Naive thymus-derived CD4-positive, alpha-beta T cell (primary cell): Measurements from ENCODE around the gene CADM3. TPM values are rescaled to one million over a fixed set of nuclear protein-coding genes. Genes with fewer than 3 reads are reported as not detected.

ENCODE experiments used
- ATAC-seq: fragments of 150-1000 bp; cut with Tn5 transposase; 2 replicates; pipeline ENCODE4 v1.10.0; 2021; ENCODE audit warnings: mild to moderate bottlenecking, moderate library complexity
- CTCF ChIA-PET: fragments of 350-600 bp; sonication (Branson Sonifier 250); formaldehyde crosslinking; loops from one replicate; lab custom pipeline; 2021; ENCODE audit warnings: antibody characterized with exemption; lab: Charles Lee
- POLR2A ChIA-PET: fragments of 350-600 bp; sonication (Branson Sonifier 250); formaldehyde crosslinking; loops from one replicate; lab custom pipeline; 2021; ENCODE audit warnings: antibody characterized with exemption, inconsistent platforms; lab: Charles Lee
- DNase-seq, 9 donors: peaks; one replicate each; pipeline versions ENCODE4 v3.0.0 to v3.0.0-alpha.2; 2020 to 2022; ENCODE audit warnings: mixed read lengths in 1 of 9
- H3K27ac ChIP-seq: one replicate; pipeline ENCODE4 v1.7.0; 2013; ENCODE audit warnings: mild to moderate bottlenecking, low read depth, low read length, moderate library complexity
- H3K27me3 ChIP-seq, 2 donors: one replicate each; pipeline ENCODE4 v1.7.0; 2013; ENCODE audit warnings: low read length in 2 of 2, mild to moderate bottlenecking in 2 of 2, moderate library complexity in 2 of 2; ENCODE audit not compliant: control insufficient read depth in 2 of 2, insufficient read depth in 2 of 2
- H3K36me3 ChIP-seq, 3 experiments: 1 replicate in 2 of 3; 2 replicates in 1 of 3; pipeline ENCODE4 v1.7.0; 2013; ENCODE audit warnings: low read length in 3 of 3, mild to moderate bottlenecking in 3 of 3, moderate library complexity in 1 of 3; ENCODE audit not compliant: insufficient read depth in 3 of 3, control insufficient read depth in 2 of 3
- H3K4me1 ChIP-seq, 2 donors: one replicate each; pipeline ENCODE4 v1.7.0; 2013; ENCODE audit warnings: low read length in 2 of 2, mild to moderate bottlenecking in 2 of 2, moderate library complexity in 1 of 2; ENCODE audit not compliant: control insufficient read depth in 2 of 2, insufficient read depth in 2 of 2
- H3K4me3 ChIP-seq: 2 replicates; pipeline ENCODE4 v1.7.0; 2013; ENCODE audit warnings: mild to moderate bottlenecking, low read length
- H3K9me3 ChIP-seq, 3 experiments: 1 replicate in 2 of 3; 2 replicates in 1 of 3; pipeline ENCODE4 v1.7.0; 2013; ENCODE audit warnings: low read length in 3 of 3; ENCODE audit not compliant: control insufficient read depth in 2 of 3
- H3K27ac Mint-ChIP-seq, 9 donors: one replicate each; pipeline ENCODE4 v1.8.0; 2020 to 2022; ENCODE audit warnings: mixed read lengths in 9 of 9, mild to moderate bottlenecking in 8 of 9, moderate library complexity in 5 of 9, inconsistent platforms in 2 of 9
- H3K27me3 Mint-ChIP-seq, 5 donors: one replicate each; pipeline ENCODE4 v1.8.0; 2021 to 2022; ENCODE audit warnings: mixed read lengths in 5 of 5, mild to moderate bottlenecking in 1 of 5
- H3K36me3 Mint-ChIP-seq, 5 donors: one replicate each; pipeline ENCODE4 v1.8.0; 2020 to 2022; ENCODE audit warnings: mixed read lengths in 5 of 5, mild to moderate bottlenecking in 3 of 5, inconsistent platforms in 1 of 5
- H3K4me1 Mint-ChIP-seq, 7 donors: one replicate each; pipeline ENCODE4 v1.8.0; 2020 to 2022; ENCODE audit warnings: mixed read lengths in 7 of 7, mild to moderate bottlenecking in 3 of 7, inconsistent platforms in 1 of 7
- H3K4me3 Mint-ChIP-seq, 10 donors: one replicate each; pipeline ENCODE4 v1.8.0; 2020 to 2022; ENCODE audit warnings: mild to moderate bottlenecking in 10 of 10, mixed read lengths in 10 of 10, moderate library complexity in 6 of 10, inconsistent platforms in 2 of 10
- H3K9me3 Mint-ChIP-seq, 11 donors: one replicate each; pipeline ENCODE4 v1.8.0; 2020 to 2022; ENCODE audit warnings: mixed read lengths in 11 of 11, mild to moderate bottlenecking in 4 of 11, inconsistent platforms in 1 of 11, moderate library complexity in 1 of 11
- intact Hi-C, 2 donors: fragments of 100-400 bp; cut with micrococcal nuclease; formaldehyde crosslinking; loops; one replicate each; pipeline ENCODE4 v1.15.1; 2023
- polyA plus RNA-seq, 2 donors: library from polyadenylated mRNA; unstranded; fragments of 300-500 nt; fragmentation: Illumina TruSeq; gene quantifications; one replicate each; pipeline ENCODE4 v1.2.3, GENCODE V29; 2021
- total RNA-seq, 6 experiments: library from RNA in 5 of 6; stranded (reverse) in 5 of 6; gene quantifications; 1 replicate in 5 of 6; 2 replicates in 1 of 6; pipeline ENCODE4 v1.2.3 and lab custom pipeline; 2021 to 2026

Gene CADM3
- total and polyA plus RNA-seq, 7 experiments from 2014 or later, result not detected

GRCh38 chr1:159142391-159142663 lies 29.1 kb upstream of the CADM3 start:
- intact Hi-C loops, result no loop called here
- Histone ChIP-seq H3K27me3 (no peaks in the 10 kb centered on the region), H3K4me3 (no peak overlapping the region), H3K4me1 (no peaks in the 10 kb centered on the region), H3K27ac (no peak overlapping the region), H3K36me3 (no peaks in the 10 kb centered on the region), H3K9me3 (no peaks in the 10 kb centered on the region)
- no peak overlapping the region for H3K4me3 Mint-ChIP-seq
- no peak overlapping the region for H3K27ac Mint-ChIP-seq
- H3K4me1 Mint-ChIP-seq, result no peaks in the 10 kb centered on the region
- H3K9me3 Mint-ChIP-seq, result no peaks in the 10 kb centered on the region
- CTCF ChIA-PET, result interaction anchor here (1.9 kb wide), 1 partner anchor 9 kb away, joined by 8 read pairs; no protein-coding TSS in a partner anchor
- no peaks in the 10 kb centered on the region for H3K36me3 Mint-ChIP-seq
- POLR2A ChIA-PET, result no interaction called here
- no peak for DNase-seq
- ATAC-seq, result no peak
- H3K27me3 Mint-ChIP-seq, result peaks cover 18 to 39% (median 30%) of the 10 kb centered on the region in 5 donors

GRCh38 chr1:159142726-159143510 lies 28.5 kb upstream of the CADM3 start:
- ChIA-PET CTCF (interaction anchor here (1.9 kb wide), 1 partner anchor 10 kb away, joined by 8 read pairs; no protein-coding TSS in a partner anchor), POLR2A (no interaction called here)
- Mint-ChIP-seq H3K27ac (no peak overlapping the region), H3K9me3 (no peaks in the 10 kb centered on the region), H3K4me1 (no peaks in the 10 kb centered on the region), H3K27me3 (peaks cover 18 to 35% (median 26%) of the 10 kb centered on the region in 5 donors), H3K4me3 (no peak overlapping the region), H3K36me3 (no peaks in the 10 kb centered on the region)
- no peaks in the 10 kb centered on the region for H3K27me3 ChIP-seq
- ATAC-seq (no peak), DNase-seq (no peak)
- H3K9me3 ChIP-seq, result no peaks in the 10 kb centered on the region
- H3K27ac ChIP-seq, result no peak overlapping the region
- H3K4me1 ChIP-seq, result no peaks in the 10 kb centered on the region
- no peaks in the 10 kb centered on the region for H3K36me3 ChIP-seq
- intact Hi-C loops, result no loop called here
- no peak overlapping the region for H3K4me3 ChIP-seq

- DNase-seq (no peak), ATAC-seq (no peak)
- H3K36me3 Mint-ChIP-seq, result no peaks in the 10 kb centered on the region
- H3K27ac Mint-ChIP-seq, result no peak overlapping the region
- no peaks in the 10 kb centered on the region for H3K9me3 ChIP-seq
- H3K27me3 ChIP-seq, result no peaks in the 10 kb centered on the region
- no peak overlapping the region for H3K4me3 ChIP-seq
- ChIA-PET POLR2A (interaction anchor here (0.6 kb wide), 1 partner anchor 801 kb away, joined by 3 read pairs; no protein-coding TSS in a partner anchor), CTCF (no interaction called here)
- H3K4me3 Mint-ChIP-seq, result no peak overlapping the region
- no peaks in the 10 kb centered on the region for H3K4me1 Mint-ChIP-seq
- no peak overlapping the region for H3K27ac ChIP-seq
- no peaks in the 10 kb centered on the region for H3K36me3 ChIP-seq
- intact Hi-C loops, result no loop called here
- no peaks in the 10 kb centered on the region for H3K4me1 ChIP-seq
- H3K9me3 Mint-ChIP-seq, result peaks cover 0 to under 1% (median 0%) of the 10 kb centered on the region in 11 donors
- peaks cover 10 to 23% (median 15%) of the 10 kb centered on the region in 5 donors for H3K27me3 Mint-ChIP-seq
Measured at GRCh38 chr1:159144571-159144970, 26.8 kb upstream of the CADM3 start.

- H3K4me3 Mint-ChIP-seq, result no peak overlapping the region
- ATAC-seq (no peak), DNase-seq (no peak)
- H3K9me3 Mint-ChIP-seq, result peaks cover 0 to 2% (median 0%) of the 10 kb centered on the region in 11 donors
- intact Hi-C loops, result no loop called here
- POLR2A ChIA-PET, result no interaction called here
- H3K4me1 ChIP-seq, result no peaks in the 10 kb centered on the region
- peaks cover 15 to 23% (median 17%) of the 10 kb centered on the region in 5 donors for H3K27me3 Mint-ChIP-seq
- H3K27ac Mint-ChIP-seq, result no peak overlapping the region
- H3K9me3 ChIP-seq, result no peaks in the 10 kb centered on the region
- CTCF ChIA-PET, result no interaction called here
- H3K27me3 ChIP-seq, result peaks cover 0 to under 1% of the 10 kb centered on the region in 2 donors
- H3K36me3 ChIP-seq, result no peaks in the 10 kb centered on the region
- no peak overlapping the region for H3K4me3 ChIP-seq
- no peaks in the 10 kb centered on the region for H3K4me1 Mint-ChIP-seq
- no peaks in the 10 kb centered on the region for H3K36me3 Mint-ChIP-seq
- H3K27ac ChIP-seq, result no peak overlapping the region
Measured at GRCh38 chr1:159146980-159147379, 24.4 kb upstream of the CADM3 start.

GRCh38 chr1:159152031-159152430 lies 19.4 kb upstream of the CADM3 start:
- Histone ChIP-seq H3K27ac (no peak overlapping the region), H3K9me3 (no peaks in the 10 kb centered on the region), H3K27me3 (peaks cover 0 to 3% of the 10 kb centered on the region in 2 donors), H3K4me1 (no peaks in the 10 kb centered on the region), H3K4me3 (no peak overlapping the region), H3K36me3 (no peaks in the 10 kb centered on the region)
- intact Hi-C loops, result no loop called here
- Mint-ChIP-seq H3K4me1 (no peaks in the 10 kb centered on the region), H3K36me3 (peaks cover 0 to 6% (median 0%) of the 10 kb centered on the region in 5 donors), H3K27ac (no peak overlapping the region), H3K27me3 (peaks cover 23 to 48% (median 33%) of the 10 kb centered on the region in 5 donors), H3K4me3 (no peak overlapping the region), H3K9me3 (peaks cover 0 to 9% (median 2%) of the 10 kb centered on the region in 11 donors)
- CTCF ChIA-PET, result no interaction called here
- DNase-seq (no peak), ATAC-seq (no peak)
- POLR2A ChIA-PET, result no interaction called here

- POLR2A ChIA-PET, result no interaction called here
- Histone ChIP-seq H3K36me3 (no peaks in the 10 kb centered on the region), H3K27me3 (peaks cover 3 to 4% of the 10 kb centered on the region in 2 donors), H3K4me1 (no peaks in the 10 kb centered on the region), H3K4me3 (no peak overlapping the region), H3K27ac (no peak overlapping the region), H3K9me3 (no peaks in the 10 kb centered on the region)
- ATAC-seq (peak; percentile 93), DNase-seq (peak; percentile 15 to 63 (median 40))
- Mint-ChIP-seq H3K27ac (no peak overlapping the region), H3K9me3 (peaks cover 0 to 5% (median 0%) of the 10 kb centered on the region in 11 donors), H3K36me3 (peaks cover 0 to 4% (median 0%) of the 10 kb centered on the region in 5 donors), H3K27me3 (peaks cover 35 to 71% (median 48%) of the 10 kb centered on the region in 5 donors), H3K4me3 (peak overlapping the region in 2 of 10 donors; percentile 2 to 5), H3K4me1 (peaks cover 0 to 8% (median 2%) of the 10 kb centered on the region in 7 donors)
- CTCF ChIA-PET, result interaction anchor here (1.5 to 2.3 kb wide), 2 partner anchors 50 to 846 kb away, joined by 5 to 6 read pairs; no protein-coding TSS in a partner anchor
- intact Hi-C loops, result loop anchor here (1.0 to 10.0 kb wide), 9 partner anchors 37 to 846 kb away; partner anchors contain the start of gene IGSF9 (in 1 of the 2)
Measured at GRCh38 chr1:159161001-159161718, 10.3 kb upstream of the CADM3 start.
